HepG2 (cell line): ENCODE data around the gene NLRP12. TPM values are rescaled to one million over a fixed set of nuclear protein-coding genes. Genes with fewer than 3 reads are reported as not detected.

Source experiments
- ARID2 ChIP-seq: sonication (generic); formaldehyde crosslinking; IDR thresholded peaks from 2 replicates; pipeline ENCODE4 v1.8.1; 2022; ENCODE audit warnings: mild to moderate bottlenecking, missing genetic modification reagents, borderline replicate concordance
- ATF7-NPFF ChIP-seq: sonication (generic); formaldehyde crosslinking; IDR thresholded peaks from 2 replicates; pipeline ENCODE4 v1.8.1; 2023; ENCODE audit warnings: mild to moderate bottlenecking, low read depth, missing genetic modification reagents, moderate library complexity
- BRD4 ChIP-seq: sonication (generic); formaldehyde crosslinking; IDR thresholded peaks from 2 replicates; pipeline ENCODE4 v1.4.0; 2020; ENCODE audit warnings: missing genetic modification reagents
- GLI4 ChIP-seq: sonication (generic); formaldehyde crosslinking; IDR thresholded peaks from 2 replicates; pipeline ENCODE4 v1.5.1; 2020; ENCODE audit warnings: missing genetic modification reagents, mild to moderate bottlenecking, moderate library complexity, borderline replicate concordance
- HOXA5 ChIP-seq: sonication (generic); formaldehyde crosslinking; IDR thresholded peaks from 2 replicates; pipeline ENCODE4 v1.4.0; 2020; ENCODE audit warnings: missing genetic modification reagents
- MAF1 ChIP-seq: sonication (generic); formaldehyde crosslinking; IDR thresholded peaks from 2 replicates; pipeline ENCODE4 v1.5.0; 2020; ENCODE audit warnings: missing genetic modification reagents, borderline replicate concordance
- MYC ChIP-seq: sonication (generic); formaldehyde crosslinking; IDR thresholded peaks from 2 replicates; pipeline ENCODE4 v1.9.0; 2021; ENCODE audit warnings: missing genetic modification reagents, borderline replicate concordance
- NCOA5 ChIP-seq: sonication (generic); formaldehyde crosslinking; IDR thresholded peaks from 2 replicates; pipeline ENCODE4 v1.4.0; 2020; ENCODE audit warnings: missing genetic modification reagents
- REL ChIP-seq: sonication (generic); formaldehyde crosslinking; conservative IDR thresholded peaks from 2 replicates; pipeline ENCODE4 v1.8.0; 2022; ENCODE audit warnings: mild to moderate bottlenecking, missing genetic modification reagents, moderate library complexity
- SMC3 ChIP-seq: IDR thresholded peaks from 2 replicates; pipeline ENCODE4 v1.6.1; 2011; ENCODE audit warnings: low read length, improper control_type of control experiment
- SOX6 ChIP-seq, 2 experiments: fragments of 450-650 bp in 1 of 2; sonication (generic) in 1 of 2; formaldehyde crosslinking in 1 of 2; IDR thresholded peaks; 2 replicates each; pipeline versions ENCODE4 v1.4.0 to v1.6.1; 2017 to 2020; ENCODE audit warnings: antibody characterized with exemption in 1 of 2, mild to moderate bottlenecking in 1 of 2, missing genetic modification reagents in 1 of 2
- ZBTB39 ChIP-seq: sonication (generic); formaldehyde crosslinking; IDR thresholded peaks from 2 replicates; pipeline ENCODE4 v1.5.0; 2020; ENCODE audit warnings: missing genetic modification reagents
- ZNF543 ChIP-seq: sonication (generic); formaldehyde crosslinking; IDR thresholded peaks from 2 replicates; pipeline ENCODE4 v1.4.0; 2020; ENCODE audit warnings: mild to moderate bottlenecking, missing genetic modification reagents
- ZNF607 ChIP-seq: sonication (generic); formaldehyde crosslinking; IDR thresholded peaks from 2 replicates; pipeline ENCODE4 v1.5.1; 2020; ENCODE audit warnings: missing genetic modification reagents, mild to moderate bottlenecking, borderline replicate concordance
- ZNF766 ChIP-seq: sonication (generic); formaldehyde crosslinking; IDR thresholded peaks from 2 replicates; pipeline ENCODE4 v1.5.0; 2020; ENCODE audit warnings: missing genetic modification reagents, borderline replicate concordance
- ZNF772 ChIP-seq: sonication (generic); formaldehyde crosslinking; IDR thresholded peaks from 2 replicates; pipeline ENCODE4 v1.5.0; 2020; ENCODE audit warnings: mild to moderate bottlenecking, missing genetic modification reagents
- ZNF878 ChIP-seq: sonication (generic); formaldehyde crosslinking; IDR thresholded peaks from 2 replicates; pipeline ENCODE4 v1.8.1; 2023; ENCODE audit warnings: mild to moderate bottlenecking, missing genetic modification reagents, moderate library complexity
- polyA plus RNA-seq, 8 experiments: library from polyadenylated mRNA; depleted of rRNA in 3 of 8; stranded (reverse) in 7 of 8; unstranded in 1 of 8; fragments of >200 nt; fragmentation: Illumina TruSeq in 4 of 8; extraction: Trizol in 4 of 8; gene quantifications; 2 replicates each; pipeline versions ENCODE4 v1.2.1 to v1.2.3, GENCODE V29; 2011 to 2016; ENCODE audit warnings: low read depth in 4 of 8, missing spikeins in 1 of 8, mixed read lengths in 1 of 8; ENCODE audit not compliant: insufficient read depth in 1 of 8
- total RNA-seq, 5 experiments: library from RNA; depleted of rRNA; stranded (reverse); fragments of >200 nt; fragmentation: Illumina TruSeq; extraction: Trizol; gene quantifications; 2 replicates each; pipeline ENCODE4 v1.2.3, GENCODE V29; 2016; ENCODE audit warnings: low read depth in 1 of 5
- TF ChIP-seq, protein P1 (sequence below): IDR thresholded peaks from 2 replicates; pipeline ENCODE4 v1.6.1; 2016; ENCODE audit warnings: low read depth, borderline replicate concordance
- TF ChIP-seq, protein P2 (sequence below): sonication (generic); formaldehyde crosslinking; IDR thresholded peaks from 2 replicates; pipeline ENCODE4 v1.4.0; 2020; ENCODE audit warnings: missing genetic modification reagents
- TF ChIP-seq, protein P3 (sequence below): sonication (generic); formaldehyde crosslinking; IDR thresholded peaks from 2 replicates; pipeline ENCODE4 v1.8.0; 2022; ENCODE audit warnings: missing genetic modification reagents, mild to moderate bottlenecking, inconsistent platforms, borderline replicate concordance

Gene NLRP12
- total and polyA plus RNA-seq, 2 of the 13 experiments (the other 11 are each of a cell fraction or from before 2014, with no cell fraction given) = 0.15 to 0.20 TPM

DNA sequence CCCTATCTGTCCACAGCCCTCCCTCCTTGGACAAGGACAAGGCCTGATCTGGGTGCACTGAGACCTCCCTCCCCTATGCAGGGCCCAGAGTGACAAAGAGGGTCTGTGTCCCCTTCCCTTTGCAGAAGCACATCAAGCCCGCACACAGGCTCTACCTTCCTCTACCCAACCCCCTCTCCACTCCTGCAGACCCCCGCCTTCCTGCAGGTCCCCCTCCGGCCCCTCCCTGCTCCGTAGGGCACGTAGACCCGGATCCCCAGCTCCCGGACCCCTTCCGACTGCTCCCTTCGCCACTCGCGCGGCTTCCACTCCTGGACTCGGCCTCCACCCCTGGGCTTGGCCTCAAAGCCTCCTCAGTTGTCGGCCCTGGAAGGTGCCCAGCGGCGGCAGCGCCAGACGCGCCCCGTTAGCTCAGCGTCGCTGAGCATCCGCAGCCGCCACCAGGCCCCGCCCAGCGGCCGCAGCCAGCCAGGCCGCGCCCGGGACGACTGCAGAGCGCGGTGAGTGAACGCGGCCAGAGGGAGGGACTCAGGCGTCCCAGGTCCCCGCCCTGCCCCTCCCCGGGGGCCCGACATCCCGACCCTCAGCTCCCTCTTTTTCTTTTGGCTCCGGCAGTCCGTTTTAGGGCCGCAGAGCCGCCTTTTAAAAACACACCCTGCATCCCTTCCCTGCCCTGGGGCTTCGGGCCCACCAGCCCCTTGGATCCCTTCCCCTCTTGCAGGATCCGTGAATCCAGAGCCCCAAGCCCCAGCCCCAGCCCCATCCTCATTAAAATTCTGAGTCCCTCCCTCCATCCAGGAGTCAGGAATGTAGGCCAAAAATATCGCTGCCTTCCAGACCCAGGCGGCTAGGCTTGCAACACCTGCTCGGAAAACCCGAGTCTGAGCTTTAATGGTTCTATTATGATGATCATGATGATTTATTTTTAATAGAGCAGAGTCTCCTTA lies 42.1 kb upstream of the NLRP12 start (continued):
- no peak for TF ChIP-seq ZBTB39 (CRISPR knock-in tag)
- peak; percentile 82 for TF ChIP-seq BRD4 (CRISPR knock-in tag)
- TF ChIP-seq, protein P1, sequence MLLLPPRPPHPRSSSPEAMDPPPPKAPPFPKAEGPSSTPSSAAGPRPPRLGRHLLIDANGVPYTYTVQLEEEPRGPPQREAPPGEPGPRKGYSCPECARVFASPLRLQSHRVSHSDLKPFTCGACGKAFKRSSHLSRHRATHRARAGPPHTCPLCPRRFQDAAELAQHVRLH = peak; percentile 59; the same call in 1 of the 2 replicates
- TF ChIP-seq ZNF607 (CRISPR knock-in tag) = no peak
- TF ChIP-seq HOXA5 (CRISPR knock-in tag) = peak; percentile 45; the same call in 1 of the 2 replicates
- peak; percentile 50; the same call in 1 of the 2 replicates for TF ChIP-seq ATF7-NPFF (CRISPR knock-in tag)
- TF ChIP-seq, protein P2, sequence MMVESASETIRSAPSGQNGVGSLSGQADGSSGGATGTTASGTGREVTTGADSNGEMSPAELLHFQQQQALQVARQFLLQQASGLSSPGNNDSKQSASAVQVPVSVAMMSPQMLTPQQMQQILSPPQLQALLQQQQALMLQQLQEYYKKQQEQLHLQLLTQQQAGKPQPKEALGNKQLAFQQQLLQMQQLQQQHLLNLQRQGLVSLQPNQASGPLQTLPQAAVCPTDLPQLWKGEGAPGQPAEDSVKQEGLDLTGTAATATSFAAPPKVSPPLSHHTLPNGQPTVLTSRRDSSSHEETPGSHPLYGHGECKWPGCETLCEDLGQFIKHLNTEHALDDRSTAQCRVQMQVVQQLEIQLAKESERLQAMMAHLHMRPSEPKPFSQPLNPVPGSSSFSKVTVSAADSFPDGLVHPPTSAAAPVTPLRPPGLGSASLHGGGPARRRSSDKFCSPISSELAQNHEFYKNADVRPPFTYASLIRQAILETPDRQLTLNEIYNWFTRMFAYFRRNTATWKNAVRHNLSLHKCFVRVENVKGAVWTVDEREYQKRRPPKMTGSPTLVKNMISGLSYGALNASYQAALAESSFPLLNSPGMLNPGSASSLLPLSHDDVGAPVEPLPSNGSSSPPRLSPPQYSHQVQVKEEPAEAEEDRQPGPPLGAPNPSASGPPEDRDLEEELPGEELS = peak; percentile 56; the same call in 1 of the 2 replicates
- TF ChIP-seq MAF1 (CRISPR knock-in tag) = 0 out of 2 replicates have a peak, but pooled peaks have one; percentile 35
- no peak for TF ChIP-seq ARID2
- TF ChIP-seq ZNF772 (CRISPR knock-in tag) = peak; percentile 84
- TF ChIP-seq SOX6 (IDR thresholded peaks at IDR 0.05) = no peak
- TF ChIP-seq SOX6 (CRISPR knock-in tag; IDR thresholded peaks at IDR 0.05) = no peak
- TF ChIP-seq MYC (CRISPR knock-in tag) = peak; percentile 42; the same call in 1 of the 2 replicates
- TF ChIP-seq NCOA5 (CRISPR knock-in tag) = no peak
- TF ChIP-seq, protein P3, sequence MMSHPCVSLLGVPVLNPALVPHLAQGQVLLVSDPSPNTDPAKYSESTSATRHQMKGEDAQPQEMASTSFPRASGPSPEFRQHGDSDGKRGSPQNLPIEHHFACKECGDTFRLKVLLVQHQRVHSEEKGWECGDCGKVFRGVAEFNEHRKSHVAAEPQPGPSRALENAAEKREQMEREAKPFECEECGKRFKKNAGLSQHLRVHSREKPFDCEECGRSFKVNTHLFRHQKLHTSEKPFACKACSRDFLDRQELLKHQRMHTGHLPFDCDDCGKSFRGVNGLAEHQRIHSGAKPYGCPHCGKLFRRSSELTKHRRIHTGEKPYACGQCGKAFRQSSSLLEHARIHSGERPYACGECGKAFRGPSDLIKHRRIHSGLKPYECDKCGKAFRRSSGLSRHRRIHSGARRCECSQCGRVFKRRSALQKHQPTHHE (CRISPR knock-in tag) = peak; percentile 71; the same call in 1 of the 2 replicates
- peak; percentile 24; the same call in 1 of the 2 replicates for TF ChIP-seq ZNF766 (CRISPR knock-in tag)
- no peak for TF ChIP-seq ZNF878 (CRISPR knock-in tag)
- TF ChIP-seq SMC3 = no peak
- peak; percentile 57; the same call in 1 of the 2 replicates for TF ChIP-seq GLI4
- TF ChIP-seq ZNF543 (CRISPR knock-in tag) = peak; percentile 69; the same call in 1 of the 2 replicates
- TF ChIP-seq REL (CRISPR knock-in tag) = 0 out of 2 replicates have a peak, but pooled peaks have one; percentile 4
